Measurements from ENCODE around the gene TPO. TPM values are rescaled to one million over a fixed set of nuclear protein-coding genes. Genes with fewer than 3 reads are reported as not detected.

TPO gene
- polyA plus RNA-seq, result 1 to 10 TPM in 2 of 4 donors, under 1 TPM in 1, not detected in 1; 0.34 to 1.7 (median 1.4) TPM
- long read RNA-seq, donor 1, result 0 reads
- long read RNA-seq, donor 2, result 0 reads
- long read RNA-seq, donor 3, result 0 reads
- long read RNA-seq, donor 4, result 0 reads
- long read RNA-seq, donor 5, result 0 reads
- long read RNA-seq, donor 6, result 0 reads
- long read RNA-seq, donor 7, result 0 reads
- long read RNA-seq, donor 8, result 0 reads
- long read RNA-seq, donor 9, result 0 reads
- long read RNA-seq, donor 10, result 0 reads

DNA sequence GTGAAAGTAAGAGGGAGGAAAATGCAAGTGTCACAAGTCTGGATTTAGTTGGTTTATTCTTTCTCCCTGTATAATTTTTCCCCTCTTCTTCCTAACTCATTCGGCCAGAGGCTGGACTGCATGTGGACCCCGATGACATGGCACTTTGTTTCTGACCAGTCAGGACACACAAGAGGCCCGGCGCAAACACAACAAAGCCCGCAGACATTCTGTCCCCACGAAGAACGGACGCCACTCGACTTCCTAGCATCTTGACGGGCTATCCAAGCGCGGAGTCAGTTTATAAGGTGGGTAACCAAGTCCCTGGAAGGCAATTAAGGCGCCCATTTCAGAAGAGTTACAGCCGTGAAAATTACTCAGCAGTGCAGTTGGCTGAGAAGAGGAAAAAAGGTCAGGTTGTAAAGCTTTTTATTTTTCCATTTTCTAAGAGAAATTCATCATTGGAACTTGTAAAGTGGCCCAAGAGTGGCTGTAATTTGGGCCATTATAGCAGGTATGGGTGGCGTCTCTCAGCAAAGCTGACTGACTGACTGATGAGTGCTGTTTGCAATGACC is at the start of gene TPO:
TPO (plus strand) TSS at position 308 of the 555 bp plus-strand sequence. CDS start 946 bp downstream, outside the sequence.
- WGBS, 3 donors, result 85 to 90% (median 87%) methylated on average over 15 of the region's 15 CpGs
- Histone ChIP-seq H3K36me3 (ENCODE audit: control insufficient read depth in 3 of 3, insufficient read depth in 2 of 3, low read depth in 1 of 3, low read length in 3 of 3) (no peaks in the 10 kb centered on the region), H3K4me1 (ENCODE audit: control insufficient read depth in 3 of 3, insufficient read depth in 2 of 3, low read depth in 1 of 3, low read length in 2 of 3) (no peaks in the 10 kb centered on the region), H3K27ac (ENCODE audit: low read depth in 1 of 3, low read length in 2 of 3) (no peak within 1 kb of the TSS), H3K27me3 (ENCODE audit: control insufficient read depth in 3 of 3, insufficient read depth in 3 of 3, low read length in 3 of 3) (no peaks in the 10 kb centered on the region), H3K9me3 (ENCODE audit: control insufficient read depth in 2 of 2, insufficient read depth in 1 of 2, low read depth in 1 of 2, low read length in 1 of 2) (no peaks in the 10 kb centered on the region), H3K4me3 (ENCODE audit: low read depth in 1 of 3, low read length in 3 of 3) (no peak within 1 kb of the TSS)
- FAIRE-seq (no peak), DNase-seq (no peak)

DNA sequence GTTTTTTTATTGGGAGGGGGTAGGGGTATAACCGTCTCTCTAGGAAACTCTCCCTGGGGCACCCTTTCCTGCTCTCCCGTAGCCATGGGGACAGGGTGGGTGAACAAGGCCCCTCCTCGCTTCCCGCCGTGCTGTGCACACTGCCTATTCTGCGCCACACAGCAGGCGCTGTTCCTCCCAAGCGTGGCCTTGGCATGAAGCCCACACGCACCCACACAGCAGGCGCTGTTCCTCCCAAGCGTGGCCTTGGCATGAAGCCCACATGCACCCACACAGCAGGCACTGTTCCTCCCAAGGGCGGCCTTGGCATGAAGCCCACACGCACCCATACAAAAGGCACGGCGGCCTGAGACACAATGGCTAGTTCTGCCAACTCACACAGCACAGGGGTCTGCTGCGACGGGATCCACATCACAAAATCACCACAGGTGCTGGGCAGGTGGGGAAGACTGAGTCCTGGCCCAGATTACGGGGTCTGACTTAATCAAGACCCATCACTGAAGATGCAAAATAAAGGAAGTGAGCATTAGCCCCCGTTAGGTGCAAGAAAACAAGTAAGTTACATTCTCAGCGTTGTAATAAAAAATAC is 46.6 kb upstream of the TPO start:
- H3K4me3 ChIP-seq (ENCODE audit: low read depth in 1 of 3, low read length in 3 of 3), result no peak overlapping the region
- H3K27me3 ChIP-seq (ENCODE audit: control insufficient read depth in 3 of 3, insufficient read depth in 3 of 3, low read length in 3 of 3), result no peaks in the 10 kb centered on the region
- FAIRE-seq (no peak), DNase-seq (no peak)
- no peak overlapping the region for H3K27ac ChIP-seq (ENCODE audit: low read depth in 1 of 3, low read length in 2 of 3)
- H3K36me3 ChIP-seq (ENCODE audit: control insufficient read depth in 3 of 3, insufficient read depth in 2 of 3, low read depth in 1 of 3, low read length in 3 of 3), result no peaks in the 10 kb centered on the region
- H3K9me3 ChIP-seq (ENCODE audit: control insufficient read depth in 2 of 2, insufficient read depth in 1 of 2, low read depth in 1 of 2, low read length in 1 of 2), result peaks cover 0 to 7% of the 10 kb centered on the region in 2 donors
- 66 to 83% (median 79%) methylated on average over 20 of the region's 20 CpGs for WGBS, 3 donors
- no peaks in the 10 kb centered on the region for H3K4me1 ChIP-seq (ENCODE audit: control insufficient read depth in 3 of 3, insufficient read depth in 2 of 3, low read depth in 1 of 3, low read length in 2 of 3)

DNA sequence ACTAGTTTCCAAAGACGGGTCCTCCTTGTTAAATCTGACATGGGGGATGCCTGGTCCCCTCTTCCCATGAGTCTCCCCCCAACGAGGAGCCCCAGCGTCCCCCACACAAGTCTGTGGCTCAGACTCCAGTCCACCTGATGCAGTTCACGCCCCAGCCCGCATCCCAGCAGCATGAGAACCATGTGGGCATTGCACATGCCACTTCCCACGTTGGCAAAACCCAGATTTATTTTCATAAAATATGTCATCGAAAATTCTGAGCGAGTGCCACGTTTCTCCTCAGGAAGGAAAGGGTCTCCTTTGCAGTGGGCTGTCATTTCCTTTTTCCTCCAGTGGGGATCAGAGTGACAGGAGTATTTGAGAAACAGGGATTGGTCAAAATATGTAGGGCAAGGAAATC is 45.7 kb upstream of the TPO start:
- Histone ChIP-seq H3K4me3 (ENCODE audit: low read depth in 1 of 3, low read length in 3 of 3) (no peak overlapping the region), H3K27me3 (ENCODE audit: control insufficient read depth in 3 of 3, insufficient read depth in 3 of 3, low read length in 3 of 3) (no peaks in the 10 kb centered on the region), H3K27ac (ENCODE audit: low read depth in 1 of 3, low read length in 2 of 3) (no peak overlapping the region), H3K4me1 (ENCODE audit: control insufficient read depth in 3 of 3, insufficient read depth in 2 of 3, low read depth in 1 of 3, low read length in 2 of 3) (no peaks in the 10 kb centered on the region), H3K9me3 (ENCODE audit: control insufficient read depth in 2 of 2, insufficient read depth in 1 of 2, low read depth in 1 of 2, low read length in 1 of 2) (no peaks in the 10 kb centered on the region), H3K36me3 (ENCODE audit: control insufficient read depth in 3 of 3, insufficient read depth in 2 of 3, low read depth in 1 of 3, low read length in 3 of 3) (no peaks in the 10 kb centered on the region)
- no peak for DNase-seq
- WGBS, 3 donors, result 60 to 75% (median 64%) methylated on average over 9 of the region's 9 CpGs
- no peak for FAIRE-seq

DNA sequence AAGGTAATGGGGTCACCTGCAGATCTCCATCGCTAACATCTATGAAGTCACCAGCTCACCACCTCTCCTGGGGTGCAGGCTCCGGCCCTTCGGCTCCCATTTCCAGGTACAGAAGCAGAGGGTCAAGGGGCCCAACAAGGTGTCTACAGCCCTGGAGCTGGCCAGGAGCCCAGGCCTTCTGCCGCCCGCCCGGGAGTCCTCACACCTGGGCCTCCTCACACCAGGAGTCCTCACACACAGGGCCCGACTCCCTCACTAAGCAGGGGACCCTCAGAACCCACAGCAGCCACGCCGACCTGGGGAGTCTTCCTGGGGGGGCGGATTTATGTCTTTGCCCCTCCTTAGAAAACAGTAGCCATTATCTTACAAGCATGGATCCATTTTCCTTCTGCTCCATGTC is 43.4 kb upstream of the TPO start:
- H3K4me1 ChIP-seq (ENCODE audit: control insufficient read depth in 3 of 3, insufficient read depth in 2 of 3, low read depth in 1 of 3, low read length in 2 of 3), result no peaks in the 10 kb centered on the region
- H3K27me3 ChIP-seq (ENCODE audit: control insufficient read depth in 3 of 3, insufficient read depth in 3 of 3, low read length in 3 of 3), result no peaks in the 10 kb centered on the region
- no peak overlapping the region for H3K4me3 ChIP-seq (ENCODE audit: low read depth in 1 of 3, low read length in 3 of 3)
- no peaks in the 10 kb centered on the region for H3K9me3 ChIP-seq (ENCODE audit: control insufficient read depth in 2 of 2, insufficient read depth in 1 of 2, low read depth in 1 of 2, low read length in 1 of 2)
- WGBS, 3 donors, result 74 to 84% (median 84%) methylated on average over 10 of the region's 10 CpGs
- H3K36me3 ChIP-seq (ENCODE audit: control insufficient read depth in 3 of 3, insufficient read depth in 2 of 3, low read depth in 1 of 3, low read length in 3 of 3), result no peaks in the 10 kb centered on the region
- FAIRE-seq (no peak), DNase-seq (no peak)
- H3K27ac ChIP-seq (ENCODE audit: low read depth in 1 of 3, low read length in 2 of 3), result no peak overlapping the region

DNA sequence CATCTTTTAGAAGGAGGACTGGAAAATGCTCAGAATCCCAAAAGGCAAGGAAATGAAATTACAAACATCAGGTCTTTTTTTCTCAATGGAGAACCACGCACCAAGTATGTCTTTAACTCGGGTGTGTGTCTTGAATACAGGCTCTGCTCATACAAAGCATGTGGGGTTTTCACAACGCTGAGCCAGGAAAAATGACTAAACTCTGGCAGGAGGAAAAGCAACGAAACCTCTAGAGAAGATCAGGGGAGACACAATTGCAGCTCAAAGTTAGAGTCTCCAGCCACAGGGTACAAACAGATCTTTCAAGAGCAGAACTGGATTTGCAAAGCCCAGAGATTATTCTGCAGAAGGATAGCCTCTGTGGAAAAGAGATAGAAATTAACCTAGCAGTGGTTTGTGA is 42.8 kb upstream of the TPO start:
- Histone ChIP-seq H3K27me3 (ENCODE audit: control insufficient read depth in 3 of 3, insufficient read depth in 3 of 3, low read length in 3 of 3) (no peaks in the 10 kb centered on the region), H3K4me3 (ENCODE audit: low read depth in 1 of 3, low read length in 3 of 3) (no peak overlapping the region), H3K27ac (ENCODE audit: low read depth in 1 of 3, low read length in 2 of 3) (no peak overlapping the region), H3K9me3 (ENCODE audit: control insufficient read depth in 2 of 2, insufficient read depth in 1 of 2, low read depth in 1 of 2, low read length in 1 of 2) (no peaks in the 10 kb centered on the region), H3K36me3 (ENCODE audit: control insufficient read depth in 3 of 3, insufficient read depth in 2 of 3, low read depth in 1 of 3, low read length in 3 of 3) (no peaks in the 10 kb centered on the region), H3K4me1 (ENCODE audit: control insufficient read depth in 3 of 3, insufficient read depth in 2 of 3, low read depth in 1 of 3, low read length in 2 of 3) (no peaks in the 10 kb centered on the region)
- DNase-seq, result no peak
- WGBS, 3 donors, result 61 to 80% (median 72%) methylated on average over 4 of the region's 4 CpGs
- FAIRE-seq, result no peak

DNA sequence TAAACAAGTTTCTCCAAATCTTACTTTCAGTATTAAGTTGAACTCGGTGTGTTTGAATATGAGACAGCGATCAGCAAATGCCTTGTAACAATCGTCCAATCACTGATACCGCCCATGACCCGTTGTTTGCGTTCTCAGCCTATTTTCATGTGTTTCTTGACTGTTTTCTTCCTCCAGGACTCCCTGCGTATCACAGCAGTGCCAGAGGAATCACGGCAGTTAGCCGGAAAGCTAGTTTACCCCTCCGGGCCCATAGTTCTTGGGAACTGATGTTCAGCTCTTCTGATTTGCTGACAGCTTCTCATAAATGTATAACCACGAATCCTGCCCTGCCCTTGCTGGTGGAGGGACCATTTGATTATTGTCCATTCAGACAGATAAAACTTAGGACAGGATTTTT is 42.2 kb upstream of the TPO start:
- DNase-seq (no peak), FAIRE-seq (no peak)
- no peaks in the 10 kb centered on the region for H3K4me1 ChIP-seq (ENCODE audit: control insufficient read depth in 3 of 3, insufficient read depth in 2 of 3, low read depth in 1 of 3, low read length in 2 of 3)
- H3K9me3 ChIP-seq (ENCODE audit: control insufficient read depth in 2 of 2, insufficient read depth in 1 of 2, low read depth in 1 of 2, low read length in 1 of 2), result no peaks in the 10 kb centered on the region
- WGBS, 3 donors, result 67 to 77% (median 73%) methylated on average over 11 of the region's 11 CpGs
- no peak overlapping the region for H3K27ac ChIP-seq (ENCODE audit: low read depth in 1 of 3, low read length in 2 of 3)
- H3K36me3 ChIP-seq (ENCODE audit: control insufficient read depth in 3 of 3, insufficient read depth in 2 of 3, low read depth in 1 of 3, low read length in 3 of 3), result no peaks in the 10 kb centered on the region
- H3K4me3 ChIP-seq (ENCODE audit: low read depth in 1 of 3, low read length in 3 of 3), result no peak overlapping the region
- H3K27me3 ChIP-seq (ENCODE audit: control insufficient read depth in 3 of 3, insufficient read depth in 3 of 3, low read length in 3 of 3), result no peaks in the 10 kb centered on the region

DNA sequence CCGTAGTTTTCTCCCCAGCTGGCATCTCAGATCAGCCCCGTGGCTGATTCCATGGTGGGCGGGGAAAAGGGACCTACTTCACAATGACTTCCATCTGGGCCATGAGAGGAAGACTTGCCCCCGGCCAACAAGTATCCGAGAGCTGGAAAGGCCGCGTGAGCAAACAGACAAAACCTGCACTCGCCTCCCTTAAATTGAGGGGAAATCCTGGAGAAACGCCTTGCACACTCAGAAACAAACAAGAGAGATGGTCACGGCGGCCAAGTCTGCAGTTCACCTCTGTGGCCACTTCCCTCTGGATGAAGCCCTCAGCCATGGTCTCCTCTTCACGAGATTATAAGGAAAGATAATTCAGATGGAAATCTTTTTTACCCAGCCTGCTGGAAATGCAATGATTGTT is 39.4 kb upstream of the TPO start:
- 80 to 82% (median 81%) methylated on average over 12 of the region's 12 CpGs for WGBS, 3 donors
- FAIRE-seq (no peak), DNase-seq (no peak)
- H3K27ac ChIP-seq (ENCODE audit: low read depth in 1 of 3, low read length in 2 of 3), result no peak overlapping the region
- H3K4me3 ChIP-seq (ENCODE audit: low read depth in 1 of 3, low read length in 3 of 3), result no peak overlapping the region
- H3K27me3 ChIP-seq (ENCODE audit: control insufficient read depth in 3 of 3, insufficient read depth in 3 of 3, low read length in 3 of 3), result no peaks in the 10 kb centered on the region
- no peaks in the 10 kb centered on the region for H3K36me3 ChIP-seq (ENCODE audit: control insufficient read depth in 3 of 3, insufficient read depth in 2 of 3, low read depth in 1 of 3, low read length in 3 of 3)
- no peaks in the 10 kb centered on the region for H3K9me3 ChIP-seq (ENCODE audit: control insufficient read depth in 2 of 2, insufficient read depth in 1 of 2, low read depth in 1 of 2, low read length in 1 of 2)
- H3K4me1 ChIP-seq (ENCODE audit: control insufficient read depth in 3 of 3, insufficient read depth in 2 of 3, low read depth in 1 of 3, low read length in 2 of 3), result no peaks in the 10 kb centered on the region

DNA sequence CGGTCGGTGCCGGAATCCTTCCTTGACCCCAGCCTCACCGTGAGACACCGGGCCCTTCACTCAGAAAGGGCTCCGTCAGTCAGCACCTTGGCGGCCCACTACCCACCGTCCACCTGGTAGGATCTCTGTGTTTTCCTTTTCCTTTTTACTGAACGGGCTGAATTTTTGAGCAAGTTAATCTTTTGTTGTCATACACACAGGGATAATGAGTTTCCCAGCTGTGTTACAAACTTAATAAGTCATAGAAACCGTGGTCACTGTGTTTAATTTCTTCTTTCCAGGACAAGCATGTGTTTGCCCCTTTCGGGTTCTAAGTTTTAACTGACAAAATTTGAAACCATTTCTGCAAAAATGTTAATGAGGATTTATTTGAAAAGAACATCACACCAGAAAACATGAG is 39.0 kb upstream of the TPO start:
- no peaks in the 10 kb centered on the region for H3K27me3 ChIP-seq (ENCODE audit: control insufficient read depth in 3 of 3, insufficient read depth in 3 of 3, low read length in 3 of 3)
- DNase-seq (no peak), FAIRE-seq (no peak)
- H3K9me3 ChIP-seq (ENCODE audit: control insufficient read depth in 2 of 2, insufficient read depth in 1 of 2, low read depth in 1 of 2, low read length in 1 of 2), result no peaks in the 10 kb centered on the region
- H3K4me3 ChIP-seq (ENCODE audit: low read depth in 1 of 3, low read length in 3 of 3), result no peak overlapping the region
- no peaks in the 10 kb centered on the region for H3K4me1 ChIP-seq (ENCODE audit: control insufficient read depth in 3 of 3, insufficient read depth in 2 of 3, low read depth in 1 of 3, low read length in 2 of 3)
- no peaks in the 10 kb centered on the region for H3K36me3 ChIP-seq (ENCODE audit: control insufficient read depth in 3 of 3, insufficient read depth in 2 of 3, low read depth in 1 of 3, low read length in 3 of 3)
- no peak overlapping the region for H3K27ac ChIP-seq (ENCODE audit: low read depth in 1 of 3, low read length in 2 of 3)
- WGBS, 3 donors, result 73 to 84% (median 82%) methylated on average over 11 of the region's 11 CpGs

Measured in small intestine (tissue), 16 donors.